Omental fat pad (tissue), 4 donors: ENCODE results near the gene GASK1A. TPM values are rescaled to one million over a fixed set of nuclear protein-coding genes. Genes with fewer than 3 reads are reported as not detected.

Source experiments
- ATAC-seq: fragments of 150-250 bp; one replicate; pipeline ENCODE4 v1.9.1; 2016; ENCODE audit warnings: mild to moderate bottlenecking, moderate library complexity; ENCODE audit not compliant: low FRiP score
- DNase-seq: peaks from one replicate; pipeline ENCODE4 v3.0.0-alpha.2; 2019; ENCODE audit warnings: low spot score
- total RNA-seq, 4 donors: library from RNA; depleted of rRNA; stranded (reverse); fragments of >200 nt; gene quantifications; one replicate each; pipeline ENCODE4 v1.1.0, GENCODE V29; 2016
- TF ChIP-seq, protein P1 (sequence below), 3 donors: fragments of 450-650 bp; IDR thresholded peaks; one replicate each; pipeline ENCODE4 v1.5.1; 2016 to 2017; ENCODE audit warnings: antibody characterized with exemption in 3 of 3, mild to moderate bottlenecking in 3 of 3, moderate library complexity in 2 of 3

Gene GASK1A
- total RNA-seq, 4 donors from 2014 or later: 4.9 to 39.9 (median 14.8) TPM

DNA sequence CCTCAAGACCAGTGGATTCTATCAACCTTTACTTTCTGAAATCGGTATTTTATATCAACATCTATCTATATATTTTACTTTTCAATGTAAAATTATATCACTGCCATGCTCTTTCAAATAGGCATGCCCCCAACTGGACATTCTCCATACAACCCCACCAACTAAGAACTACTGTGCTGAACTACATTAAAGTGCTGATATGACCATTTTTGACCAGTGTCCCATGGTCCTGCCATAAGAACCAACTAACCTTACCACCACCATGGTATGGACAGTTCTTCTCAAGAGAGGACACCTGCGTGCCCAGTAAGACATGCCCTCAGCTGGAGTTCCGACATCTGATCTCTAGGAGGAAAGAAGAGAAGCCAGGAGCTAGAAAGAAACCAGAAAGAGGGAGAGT, 111.1 kb downstream of the GASK1A start:
- DNase-seq (no peak), ATAC-seq (no peak)
- TF ChIP-seq, protein P1, sequence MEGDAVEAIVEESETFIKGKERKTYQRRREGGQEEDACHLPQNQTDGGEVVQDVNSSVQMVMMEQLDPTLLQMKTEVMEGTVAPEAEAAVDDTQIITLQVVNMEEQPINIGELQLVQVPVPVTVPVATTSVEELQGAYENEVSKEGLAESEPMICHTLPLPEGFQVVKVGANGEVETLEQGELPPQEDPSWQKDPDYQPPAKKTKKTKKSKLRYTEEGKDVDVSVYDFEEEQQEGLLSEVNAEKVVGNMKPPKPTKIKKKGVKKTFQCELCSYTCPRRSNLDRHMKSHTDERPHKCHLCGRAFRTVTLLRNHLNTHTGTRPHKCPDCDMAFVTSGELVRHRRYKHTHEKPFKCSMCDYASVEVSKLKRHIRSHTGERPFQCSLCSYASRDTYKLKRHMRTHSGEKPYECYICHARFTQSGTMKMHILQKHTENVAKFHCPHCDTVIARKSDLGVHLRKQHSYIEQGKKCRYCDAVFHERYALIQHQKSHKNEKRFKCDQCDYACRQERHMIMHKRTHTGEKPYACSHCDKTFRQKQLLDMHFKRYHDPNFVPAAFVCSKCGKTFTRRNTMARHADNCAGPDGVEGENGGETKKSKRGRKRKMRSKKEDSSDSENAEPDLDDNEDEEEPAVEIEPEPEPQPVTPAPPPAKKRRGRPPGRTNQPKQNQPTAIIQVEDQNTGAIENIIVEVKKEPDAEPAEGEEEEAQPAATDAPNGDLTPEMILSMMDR (IDR thresholded peaks at IDR 0.05): no peak

DNA sequence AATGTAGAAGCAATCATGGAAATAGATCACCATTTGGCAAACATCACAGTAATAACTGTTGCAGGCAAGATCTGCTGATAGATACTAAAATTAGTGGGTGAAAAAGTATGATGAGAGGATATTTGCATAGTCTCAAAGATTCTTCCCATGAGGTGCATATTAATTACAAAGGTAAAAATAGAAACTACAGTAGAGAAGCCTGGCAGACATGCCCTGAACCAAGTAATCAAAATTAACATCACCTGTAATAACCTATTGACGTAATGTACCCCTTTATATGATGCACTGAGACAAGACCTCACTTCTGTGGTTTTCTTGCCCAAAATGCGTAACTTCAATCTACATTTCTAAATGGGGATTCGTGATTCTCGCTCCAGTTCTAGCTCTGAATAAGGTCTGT, 112.4 kb downstream of the GASK1A start:
- DNase-seq: no peak
- ATAC-seq: no peak
- TF ChIP-seq, protein P1 (IDR thresholded peaks at IDR 0.05): no peak

DNA sequence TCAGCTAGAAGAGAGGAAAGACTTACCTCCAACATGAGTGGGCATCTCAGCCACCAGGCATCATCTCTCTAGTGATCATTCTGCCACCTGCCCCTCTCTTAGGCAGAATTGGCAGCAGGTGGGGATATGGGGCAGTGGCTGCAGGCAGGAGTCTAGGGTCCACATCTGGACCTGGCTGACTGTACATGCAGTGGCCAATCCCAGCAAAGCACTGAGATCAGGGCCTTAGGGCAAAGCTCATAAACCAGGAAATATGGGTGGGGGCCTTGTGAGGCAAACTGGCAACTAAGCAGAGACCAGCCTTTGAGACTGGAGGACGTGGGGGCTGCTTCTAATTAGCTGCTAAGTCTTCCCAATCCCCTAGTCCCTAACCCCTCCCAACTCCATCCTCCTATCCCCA, 113.9 kb downstream of the GASK1A start:
- ATAC-seq (no peak), DNase-seq (no peak)
- TF ChIP-seq, protein P1 (IDR thresholded peaks at IDR 0.05): no peak

DNA sequence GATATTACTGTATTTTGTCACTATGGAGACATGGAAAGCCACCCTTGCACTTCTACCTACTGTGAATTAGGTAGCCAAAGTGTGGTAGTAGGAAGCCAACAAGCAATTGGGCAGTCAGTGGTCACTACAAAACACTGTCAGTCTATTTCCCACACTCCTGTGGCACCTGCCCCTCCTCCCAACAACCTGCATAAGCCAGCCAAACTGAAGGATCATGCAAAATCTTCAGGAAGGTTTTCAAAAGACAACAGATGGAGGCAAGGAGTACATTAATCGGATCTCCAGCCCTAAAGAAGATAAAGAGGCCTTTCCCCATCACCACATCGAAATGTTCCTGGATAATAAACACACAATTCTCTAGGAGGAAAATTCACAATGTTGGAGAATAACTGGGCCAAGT, 114.9 kb downstream of the GASK1A start:
- DNase-seq (no peak), ATAC-seq (no peak)
- TF ChIP-seq, protein P1 (IDR thresholded peaks at IDR 0.05): no peak

DNA sequence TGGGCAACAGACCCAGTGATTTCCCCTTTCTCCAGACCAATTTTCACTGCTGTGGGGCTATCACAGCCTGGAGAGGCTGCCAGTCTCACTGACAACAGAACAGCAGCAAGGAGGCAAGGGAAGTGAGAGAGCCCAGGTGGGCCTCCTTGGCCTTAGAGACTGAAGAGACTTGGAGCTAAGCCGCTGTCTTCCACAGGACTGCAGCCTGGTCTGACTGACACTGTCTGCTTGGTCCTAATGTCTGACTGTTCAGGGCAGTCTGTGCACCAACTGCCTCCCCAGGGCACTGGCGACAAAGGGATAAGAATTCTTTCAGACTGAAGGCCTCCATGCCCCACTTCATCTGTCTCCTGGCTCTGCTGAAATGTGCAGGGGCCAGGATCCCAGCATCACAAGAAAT, 115.3 kb downstream of the GASK1A start:
- TF ChIP-seq, protein P1 (IDR thresholded peaks at IDR 0.05): no peak
- DNase-seq (no peak), ATAC-seq (no peak)

DNA sequence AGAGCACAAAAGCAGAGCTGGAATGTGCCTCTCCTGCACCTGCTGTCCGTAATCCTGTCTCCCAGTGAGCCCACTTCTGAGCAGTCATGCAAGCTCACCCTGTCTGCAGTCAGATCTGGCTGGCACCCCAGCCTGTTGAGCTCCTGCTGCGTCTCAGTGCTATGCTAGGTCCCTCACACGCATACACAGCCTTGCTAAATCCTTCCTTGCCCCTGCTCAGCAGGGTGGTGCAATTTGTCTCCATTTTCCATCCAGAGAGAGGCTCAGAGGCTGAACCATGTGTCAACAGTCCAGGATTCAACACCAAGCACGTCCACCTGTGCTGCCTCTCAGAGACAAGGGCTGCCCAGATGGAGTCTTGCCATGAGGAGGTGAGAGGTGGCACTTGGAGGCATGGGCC, 115.7 kb downstream of the GASK1A start:
- DNase-seq: no peak
- ATAC-seq: no peak
- TF ChIP-seq, protein P1 (IDR thresholded peaks at IDR 0.05): no peak

DNA sequence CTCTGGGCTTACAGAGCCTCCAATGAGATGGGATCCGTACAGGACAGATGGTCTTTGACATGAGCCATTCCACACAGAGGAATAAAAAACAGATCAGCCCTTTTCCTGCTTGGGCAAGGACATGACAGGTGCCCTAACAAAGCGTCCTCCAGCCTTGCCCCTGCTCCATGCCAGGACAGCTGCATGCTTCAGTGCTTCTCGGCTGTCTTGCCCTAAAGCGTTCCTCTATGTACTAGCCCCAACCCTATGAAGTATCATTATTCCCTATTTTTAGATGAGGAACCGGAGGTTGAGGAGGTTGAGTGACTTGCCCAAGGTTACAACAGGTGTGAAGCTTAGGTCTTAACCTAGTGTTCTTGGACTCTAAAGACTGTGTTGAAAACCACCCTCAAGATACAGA, 116.3 kb downstream of the GASK1A start:
- ATAC-seq (no peak), DNase-seq (no peak)
- TF ChIP-seq, protein P1 (IDR thresholded peaks at IDR 0.05): no peak
